Measurements from ENCODE around the gene BRINP2. TPM values are rescaled to one million over a fixed set of nuclear protein-coding genes. Genes with fewer than 3 reads are reported as not detected.

BRINP2 gene
- total and polyA plus RNA-seq, 2 of the 4 experiments (the other 2 are of a cell fraction): not detected

- ChIA-PET CTCF (no interaction called here), POLR2A (ENCODE audit: unreplicated experiment) (no interaction called here)
- H3K9me3 ChIP-seq (ENCODE audit: control insufficient read depth, insufficient read depth, low read length): no peaks in the 10 kb centered on the region
- no peak overlapping the region for H3K27ac ChIP-seq (ENCODE audit: insufficient read depth, low read length)
- H3K23ac ChIP-seq (ENCODE audit: low read depth, low read length): no peak overlapping the region
- H3K27me3 ChIP-seq (ENCODE audit: control insufficient read depth, insufficient read depth, low read length): peaks cover 7% of the 10 kb centered on the region
- H3K9me1 ChIP-seq (ENCODE audit: insufficient read depth, low read length): no peaks in the 10 kb centered on the region
- ATAC-seq (ENCODE audit: low read depth) (no peak), DNase-seq (no peak)
- no peak for TF ChIP-seq MAZ (IDR thresholded peaks at IDR 0.05; ENCODE audit: borderline replicate concordance, low read depth, low read length)
- TF ChIP-seq RCOR1 (IDR thresholded peaks at IDR 0.05; ENCODE audit: insufficient replicate concordance, low read length): no peak
- TF ChIP-seq NFE2L2 (IDR thresholded peaks at IDR 0.05; ENCODE audit: low read depth, low read length): no peak
- TF ChIP-seq CTCF (conservative IDR thresholded peaks at IDR 0.05; ENCODE audit: low read depth, low read length): no peak
- TF ChIP-seq BHLHE40 (IDR thresholded peaks at IDR 0.05; ENCODE audit: low read depth, low read length): no peak
- no peak for TF ChIP-seq RAD21 (IDR thresholded peaks at IDR 0.05; ENCODE audit: low read length)
- TF ChIP-seq MAFK (IDR thresholded peaks at IDR 0.05; ENCODE audit: low read depth, low read length): no peak
- TF ChIP-seq MXI1 (IDR thresholded peaks at IDR 0.05; ENCODE audit: borderline replicate concordance, low read depth, low read length): no peak
- TF ChIP-seq CHD1 (IDR thresholded peaks at IDR 0.05; ENCODE audit: low read depth, low read length): no peak
- TF ChIP-seq ELK1 (IDR thresholded peaks at IDR 0.05; ENCODE audit: borderline replicate concordance, low read depth, low read length): no peak
- no peak for TF ChIP-seq FOS (IDR thresholded peaks at IDR 0.05; ENCODE audit: low read depth, low read length)
- TF ChIP-seq USF2 (IDR thresholded peaks at IDR 0.05; ENCODE audit: low read depth, low read length): no peak
- TF ChIP-seq CEBPB (IDR thresholded peaks at IDR 0.05; ENCODE audit: low read depth, low read length): no peak
- TF ChIP-seq RFX5 (IDR thresholded peaks at IDR 0.05; ENCODE audit: low read depth, low read length): no peak
- TF ChIP-seq SMC3 (IDR thresholded peaks at IDR 0.05; ENCODE audit: low read depth, low read length): no peak
- TF ChIP-seq POLR2A (IDR thresholded peaks at IDR 0.05; ENCODE audit: low read depth, low read length): no peak
- H2AK9ac ChIP-seq (replicated peaks; ENCODE audit: low read depth, low read length, poor library complexity): no peak overlapping the region
- H3K36me3 ChIP-seq (ENCODE audit: control insufficient read depth, insufficient read depth, low read length): no peaks in the 10 kb centered on the region
- WGBS, 2 experiments (ENCODE audit: extremely low coverage in 2 of 2, insufficient read length in 1 of 2): 73% methylated on average over 2 of the region's 4 CpGs; no CpG with 5 or more reads in 1 of the 2 experiments
- in situ Hi-C loops (cut with MboI; ENCODE audit: low sequenced_read_pairs) (no loop called here), intact Hi-C loops (cut with micrococcal nuclease) (no loop called here), dilution Hi-C loops (cut with HindIII; ENCODE audit: low sequenced_read_pairs, unreplicated experiment) (no loop called here)
- H4K20me1 ChIP-seq (ENCODE audit: insufficient read depth, low read length): no peaks in the 10 kb centered on the region
- H3K14ac ChIP-seq (replicated peaks; ENCODE audit: low read depth, low read length): no peak overlapping the region
- H3K18ac ChIP-seq (ENCODE audit: low read depth, low read length): no peak overlapping the region
- no peak overlapping the region for H3K56ac ChIP-seq (ENCODE audit: extremely low read depth, insufficient read depth, low read length)
- H3K79me1 ChIP-seq (ENCODE audit: low read depth in 1 of 2, low read length in 2 of 2): no peaks in the 10 kb centered on the region
- H3K9ac ChIP-seq (ENCODE audit: low read depth, low read length): no peak overlapping the region
- no peak overlapping the region for H4K5ac ChIP-seq (ENCODE audit: low read depth, low read length)
- no peak overlapping the region for H2AK5ac ChIP-seq (ENCODE audit: low read depth, low read length)
- H2BK20ac ChIP-seq (ENCODE audit: low read depth, low read length): no peak overlapping the region
- H2BK15ac ChIP-seq (ENCODE audit: low read depth, low read length): no peak overlapping the region
- H3K4ac ChIP-seq (ENCODE audit: low read depth, low read length): no peak overlapping the region
- H4K8ac ChIP-seq (ENCODE audit: low read depth in 2 of 2, low read length in 2 of 2): no peak overlapping the region
- no peak overlapping the region for H2BK120ac ChIP-seq (ENCODE audit: low read depth, low read length)
- H3K4me1 ChIP-seq (ENCODE audit: control insufficient read depth, insufficient read depth, low read length): no peaks in the 10 kb centered on the region
- H3K4me3 ChIP-seq (ENCODE audit: insufficient read depth, low read depth, low read length): no peak overlapping the region
- BruUV-seq (replicated peaks): no TSS peak
- no peak overlapping the region for H3K4me2 ChIP-seq (ENCODE audit: low read depth, low read length)
- no peak overlapping the region for H2BK5ac ChIP-seq (ENCODE audit: low read depth, low read length, poor library complexity, severe bottlenecking)
- no peak overlapping the region for H2AFZ ChIP-seq (replicated peaks; ENCODE audit: low read length, poor library complexity)
- no peak overlapping the region for H4K91ac ChIP-seq (ENCODE audit: insufficient read depth, low read depth, low read length)
Measured at GRCh38 chr1:177236962-177237361, 66.2 kb downstream of the BRINP2 start.

Measured in IMR-90 (cell line).